PFSK-1 (cell line): ENCODE data around the gene RNF224.

Experiments
- FOXP2 ChIP-seq: optimal IDR thresholded peaks from 2 replicates; pipeline ENCODE3; 2011; ENCODE audit warnings: borderline replicate concordance, control low read depth, inconsistent platforms; ENCODE audit not compliant: insufficient read depth; ENCODE audit errors: extremely low read length, extremely low read depth
- POLR2AphosphoS5 ChIP-seq: IDR thresholded peaks from 2 replicates; pipeline ENCODE4 v1.6.1; 2012; ENCODE audit warnings: low read depth, mild to moderate bottlenecking, control low read depth, low read length, moderate library complexity
- SIN3A ChIP-seq: IDR thresholded peaks from 2 replicates; pipeline ENCODE4 v1.6.1; 2012; ENCODE audit warnings: mild to moderate bottlenecking, low read length, moderate library complexity, borderline replicate concordance; ENCODE audit not compliant: insufficient read depth
- TAF1 ChIP-seq: IDR thresholded peaks from 2 replicates; pipeline ENCODE4 v1.6.1; 2012; ENCODE audit warnings: low read length, control low read depth, borderline replicate concordance; ENCODE audit not compliant: insufficient read depth
- TF ChIP-seq, protein P1 (sequence below), 2 experiments: IDR thresholded peaks; 2 replicates each; pipeline versions ENCODE4 v1.6.1 to v1.8.0; 2011 to 2012; ENCODE audit warnings: low read depth in 2 of 2, low read length in 2 of 2, control low read depth in 1 of 2, inconsistent platforms in 1 of 2, mild to moderate bottlenecking in 1 of 2, moderate library complexity in 1 of 2; ENCODE audit not compliant: insufficient read depth in 1 of 2

DNA sequence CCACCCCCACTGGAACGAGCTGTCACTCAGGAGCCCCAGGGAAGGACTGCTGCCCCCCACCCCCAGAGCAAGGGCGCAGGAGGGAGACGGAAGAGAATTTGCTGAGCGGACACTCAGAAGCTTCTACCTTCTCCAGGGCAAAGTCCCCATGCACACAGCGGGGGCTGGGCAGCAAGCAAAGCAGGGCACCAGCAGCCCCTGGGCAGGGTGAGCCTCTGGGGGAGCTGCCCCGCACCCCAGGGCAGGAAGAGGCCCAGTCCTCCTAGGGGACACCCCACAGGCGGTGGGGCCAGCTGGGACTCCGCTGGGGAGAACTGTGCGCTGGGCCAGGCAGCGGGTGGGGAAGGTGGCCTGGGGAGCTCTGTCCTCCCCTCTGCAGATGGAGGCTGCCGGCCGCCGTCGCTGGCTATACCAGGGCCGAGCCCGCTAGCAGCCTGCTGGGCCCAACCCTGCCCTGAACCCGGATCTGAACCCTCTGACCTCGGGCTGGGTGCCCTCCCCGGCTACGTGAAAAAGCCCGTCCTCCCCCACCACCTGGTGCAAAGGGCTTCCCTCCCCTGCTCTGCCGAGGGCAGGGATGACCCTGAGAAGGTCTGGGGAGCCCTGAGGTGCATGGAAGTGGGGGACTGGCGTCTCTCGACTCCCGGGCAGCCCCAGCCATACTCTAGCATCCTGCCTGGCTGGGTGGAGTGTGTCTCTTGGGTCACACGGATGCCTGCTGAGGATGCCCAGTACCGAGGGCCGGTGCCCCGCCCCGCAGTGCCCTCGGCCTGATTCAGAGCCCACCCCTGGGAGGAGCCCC lies 2.8 kb downstream of the RNF224 start:
- TF ChIP-seq POLR2AphosphoS5 (no peak), SIN3A (no peak), TAF1 (no peak), FOXP2 (no peak)
- TF ChIP-seq, protein P1, sequence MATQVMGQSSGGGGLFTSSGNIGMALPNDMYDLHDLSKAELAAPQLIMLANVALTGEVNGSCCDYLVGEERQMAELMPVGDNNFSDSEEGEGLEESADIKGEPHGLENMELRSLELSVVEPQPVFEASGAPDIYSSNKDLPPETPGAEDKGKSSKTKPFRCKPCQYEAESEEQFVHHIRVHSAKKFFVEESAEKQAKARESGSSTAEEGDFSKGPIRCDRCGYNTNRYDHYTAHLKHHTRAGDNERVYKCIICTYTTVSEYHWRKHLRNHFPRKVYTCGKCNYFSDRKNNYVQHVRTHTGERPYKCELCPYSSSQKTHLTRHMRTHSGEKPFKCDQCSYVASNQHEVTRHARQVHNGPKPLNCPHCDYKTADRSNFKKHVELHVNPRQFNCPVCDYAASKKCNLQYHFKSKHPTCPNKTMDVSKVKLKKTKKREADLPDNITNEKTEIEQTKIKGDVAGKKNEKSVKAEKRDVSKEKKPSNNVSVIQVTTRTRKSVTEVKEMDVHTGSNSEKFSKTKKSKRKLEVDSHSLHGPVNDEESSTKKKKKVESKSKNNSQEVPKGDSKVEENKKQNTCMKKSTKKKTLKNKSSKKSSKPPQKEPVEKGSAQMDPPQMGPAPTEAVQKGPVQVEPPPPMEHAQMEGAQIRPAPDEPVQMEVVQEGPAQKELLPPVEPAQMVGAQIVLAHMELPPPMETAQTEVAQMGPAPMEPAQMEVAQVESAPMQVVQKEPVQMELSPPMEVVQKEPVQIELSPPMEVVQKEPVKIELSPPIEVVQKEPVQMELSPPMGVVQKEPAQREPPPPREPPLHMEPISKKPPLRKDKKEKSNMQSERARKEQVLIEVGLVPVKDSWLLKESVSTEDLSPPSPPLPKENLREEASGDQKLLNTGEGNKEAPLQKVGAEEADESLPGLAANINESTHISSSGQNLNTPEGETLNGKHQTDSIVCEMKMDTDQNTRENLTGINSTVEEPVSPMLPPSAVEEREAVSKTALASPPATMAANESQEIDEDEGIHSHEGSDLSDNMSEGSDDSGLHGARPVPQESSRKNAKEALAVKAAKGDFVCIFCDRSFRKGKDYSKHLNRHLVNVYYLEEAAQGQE (IDR thresholded peaks at IDR 0.05; ENCODE audit: insufficient read depth in 1 of 2, low read depth in 2 of 2, low read length in 2 of 2), result no peak
